HG02610 (cell line): Measurements from ENCODE around the gene AFAP1L2.
A peak's percentile ranks its signal among the peaks of the same experiment; 100 is the strongest.

ENCODE experiments used
- ATAC-seq: cut with Tn5 transposase; IDR thresholded peaks from one replicate; pipeline ENCODE4 v1.9.1; 2021; ENCODE audit warnings: mild to moderate bottlenecking, moderate library complexity; ENCODE audit not compliant: unreplicated experiment

AFAP1L2 gene

DNA sequence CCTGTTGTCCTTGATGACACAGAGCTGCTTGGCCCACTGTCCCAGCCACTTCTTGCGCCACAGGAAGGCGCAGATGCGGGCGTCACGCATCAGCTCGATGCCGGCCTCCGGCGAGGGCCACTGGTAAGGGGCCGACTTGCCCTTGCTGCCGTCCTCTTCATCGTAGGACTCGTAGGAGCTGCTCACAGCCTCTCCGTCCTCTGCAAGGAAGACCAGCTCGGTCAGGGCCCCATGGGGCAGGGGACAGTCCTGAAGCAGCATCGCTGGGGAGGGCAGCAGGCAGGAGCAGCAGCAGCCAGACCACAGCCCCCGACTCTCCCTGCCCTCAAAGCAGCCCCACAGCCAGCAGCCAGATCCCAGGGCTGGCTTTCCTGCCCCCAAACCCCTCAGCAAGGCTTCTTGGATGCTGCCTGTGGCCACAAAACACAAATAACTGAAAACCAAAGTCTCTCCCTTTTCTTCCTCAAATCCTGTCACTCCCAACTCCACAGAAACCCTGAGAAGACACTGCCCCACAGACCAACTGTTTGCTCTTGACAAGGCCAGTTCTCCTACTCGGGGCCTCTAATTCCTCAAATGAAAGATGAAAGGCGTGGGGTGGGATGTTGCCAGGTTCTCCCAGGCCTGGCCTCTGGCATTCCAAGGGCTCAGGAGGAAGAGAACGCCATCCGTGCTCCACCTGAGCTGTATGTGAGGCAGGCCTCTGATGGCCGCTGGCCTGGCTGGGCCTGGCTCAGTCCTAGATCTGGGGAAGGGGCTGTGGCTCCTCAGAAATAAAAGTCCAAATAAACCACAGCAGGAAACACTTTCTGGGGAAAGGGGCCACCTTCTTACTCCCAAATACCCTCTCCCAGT is 88.5 kb downstream of the AFAP1L2 start:
- ATAC-seq: no peak

DNA sequence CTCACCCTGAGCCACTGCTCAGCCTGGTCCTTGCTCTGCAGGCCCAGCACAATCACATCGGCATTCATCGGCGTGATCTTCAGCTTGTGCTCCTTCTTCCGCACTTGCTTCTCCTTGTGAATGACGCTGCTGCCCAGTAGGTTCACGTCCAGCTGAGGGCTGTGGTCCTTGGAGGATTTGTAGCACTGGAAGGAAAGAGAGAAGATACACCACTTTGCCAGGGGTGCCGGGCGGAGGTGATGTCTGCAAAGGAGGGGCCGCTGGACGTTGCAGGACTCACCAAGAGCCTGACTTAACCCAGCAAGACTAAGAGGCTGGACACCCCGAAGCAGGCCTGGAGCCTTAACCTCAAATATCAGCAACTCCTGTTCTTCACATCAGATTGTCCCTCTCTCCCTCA is 90.4 kb downstream of the AFAP1L2 start:
- ATAC-seq: no peak

DNA sequence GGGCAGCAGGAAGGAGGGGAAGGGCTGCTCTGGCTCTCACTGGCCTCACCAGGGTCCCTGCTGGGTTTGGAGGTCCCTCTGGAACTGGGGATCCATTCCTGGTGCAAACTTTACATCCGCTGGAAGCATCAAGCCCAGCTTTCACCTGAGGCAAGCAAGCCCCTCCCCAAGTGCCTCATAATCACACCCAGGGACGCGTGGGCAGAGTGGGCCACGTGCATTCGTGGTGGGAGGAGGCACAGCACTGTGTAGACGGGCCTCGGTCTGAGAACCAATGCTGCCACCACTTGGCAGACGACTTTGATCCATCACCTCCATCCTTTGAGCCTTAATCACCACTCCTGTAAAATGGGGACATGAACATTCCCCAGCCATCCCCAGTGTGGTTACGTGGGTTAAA is 91.2 kb downstream of the AFAP1L2 start:
- no peak for ATAC-seq

DNA sequence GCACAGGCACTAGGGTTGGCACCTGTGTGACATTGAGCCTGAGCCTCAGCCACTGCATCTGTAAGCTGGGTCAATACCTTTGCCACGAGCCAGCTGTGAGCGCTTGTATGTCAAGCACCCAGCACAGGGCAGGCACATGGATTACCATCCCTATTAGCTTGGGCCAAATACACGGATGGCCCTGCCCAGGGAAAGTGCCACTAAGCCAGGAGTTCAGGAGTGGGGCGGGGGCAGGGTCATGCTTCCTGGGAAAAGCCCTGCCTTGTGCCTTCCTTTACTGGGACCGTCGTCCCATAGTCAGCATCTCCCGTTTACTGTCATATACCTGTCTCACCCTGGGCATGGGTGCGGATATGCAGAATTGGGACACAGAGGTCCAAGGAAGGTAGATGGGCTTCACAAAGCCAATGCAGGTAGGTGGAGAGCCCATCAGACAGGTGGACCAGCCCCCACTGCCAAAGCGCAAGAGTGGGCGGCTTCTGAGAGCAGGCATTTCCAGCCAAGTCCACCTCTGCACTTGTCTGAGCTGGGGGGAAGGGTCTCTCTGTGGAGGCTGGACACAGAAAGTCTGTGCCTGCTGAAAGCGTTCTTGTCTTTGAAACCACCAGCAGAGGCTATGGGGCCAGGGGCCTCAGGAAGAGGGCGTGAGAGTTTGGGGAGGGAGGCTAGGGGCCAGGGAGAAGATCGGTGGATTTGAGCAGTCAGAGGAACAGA is 92.6 kb downstream of the AFAP1L2 start:
- ATAC-seq: no peak

DNA sequence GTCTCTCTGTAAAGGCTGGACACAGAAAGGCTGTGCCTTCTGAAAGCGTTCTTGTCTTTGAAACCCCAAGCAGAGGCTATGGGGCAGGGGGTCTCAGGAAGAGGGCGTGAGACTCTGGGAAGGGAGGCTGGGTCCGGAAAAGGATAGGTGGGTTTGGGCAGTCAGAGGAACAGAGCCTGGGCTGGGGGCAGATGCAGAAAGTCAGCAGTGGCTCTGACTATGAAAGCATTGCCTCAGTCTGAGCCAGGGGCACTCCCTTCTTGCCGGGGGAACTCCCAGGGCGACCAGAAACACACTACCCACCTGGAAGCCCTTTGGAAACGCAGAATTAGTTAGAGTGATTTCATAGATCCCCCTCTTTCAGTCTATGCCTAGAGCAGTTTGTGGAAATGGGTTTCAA is 93.3 kb downstream of the AFAP1L2 start:
- no peak for ATAC-seq

DNA sequence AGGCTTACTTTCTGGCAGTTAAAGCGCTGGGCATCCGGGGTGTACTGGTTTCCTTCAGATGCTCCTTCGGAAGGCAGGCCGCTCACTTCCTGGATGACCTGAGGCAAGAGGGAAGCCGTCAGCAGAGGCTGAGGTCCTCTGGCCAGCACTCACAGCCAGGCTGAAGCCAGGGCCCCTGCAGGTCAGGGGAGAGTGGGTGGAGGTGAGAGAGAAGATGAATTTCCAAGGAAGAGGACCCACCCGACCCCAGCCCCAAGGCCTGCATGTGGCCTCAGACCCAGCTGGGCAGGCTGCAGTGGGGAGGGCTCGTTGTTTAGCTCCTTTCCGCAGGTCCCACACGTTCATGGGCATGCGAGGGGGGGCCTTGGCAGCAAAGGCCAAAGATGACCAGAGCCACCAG is 94.0 kb downstream of the AFAP1L2 start:
- ATAC-seq: no peak

DNA sequence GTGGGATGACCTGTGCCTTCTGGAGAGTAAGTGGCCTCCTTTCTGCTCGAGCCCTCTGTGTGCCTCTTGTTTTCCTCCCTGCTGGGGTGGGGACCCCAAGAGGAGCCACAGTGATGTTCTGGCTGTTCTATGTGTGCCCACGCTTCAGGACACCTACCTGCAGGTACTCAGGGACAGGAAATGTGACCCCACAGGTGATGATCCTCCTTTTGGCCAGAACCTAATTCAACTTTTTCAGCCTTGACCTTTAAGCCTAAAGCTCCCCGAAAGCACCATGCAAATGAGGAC is 95.0 kb downstream of the AFAP1L2 start:
- ATAC-seq: no peak

DNA sequence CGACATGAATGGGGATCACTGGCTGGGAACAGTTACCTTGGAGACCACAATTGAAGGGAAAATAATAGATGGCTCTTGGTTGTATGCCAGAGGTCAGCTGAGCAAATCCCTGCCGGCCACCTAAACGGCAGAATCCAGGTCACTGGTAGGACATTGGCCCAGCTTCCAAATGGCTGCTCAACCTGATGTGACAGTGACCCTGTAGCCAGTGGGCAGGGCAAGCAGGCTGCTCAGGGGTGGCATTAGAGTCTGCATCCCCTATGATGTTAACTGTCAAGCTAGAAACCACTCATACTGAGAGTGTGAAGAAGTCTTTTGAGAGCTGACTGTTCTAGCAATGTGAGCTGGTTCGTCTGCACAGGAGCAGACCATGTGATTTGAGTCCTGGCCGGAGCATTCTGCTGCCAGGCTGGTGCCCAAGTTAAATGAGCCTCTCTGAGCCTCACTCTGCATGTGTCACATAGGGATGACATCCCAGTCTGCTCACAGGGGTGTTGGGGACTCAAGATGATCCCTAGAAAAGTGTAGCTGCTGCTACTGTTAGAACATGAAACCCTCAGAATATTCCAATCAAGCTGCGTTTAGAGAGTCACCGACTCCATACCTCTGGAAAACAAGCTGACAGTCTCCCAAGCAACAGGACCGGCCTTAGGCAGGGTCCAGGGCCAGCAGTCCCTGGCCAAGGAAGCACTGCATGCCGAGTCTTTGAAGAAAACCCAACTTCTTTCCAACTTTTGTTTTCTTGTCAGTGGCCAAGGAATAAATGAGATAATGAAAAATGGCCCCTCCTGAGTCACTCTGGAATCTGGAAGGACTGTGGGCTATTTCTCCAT is 95.6 kb downstream of the AFAP1L2 start:
- no peak for ATAC-seq

DNA sequence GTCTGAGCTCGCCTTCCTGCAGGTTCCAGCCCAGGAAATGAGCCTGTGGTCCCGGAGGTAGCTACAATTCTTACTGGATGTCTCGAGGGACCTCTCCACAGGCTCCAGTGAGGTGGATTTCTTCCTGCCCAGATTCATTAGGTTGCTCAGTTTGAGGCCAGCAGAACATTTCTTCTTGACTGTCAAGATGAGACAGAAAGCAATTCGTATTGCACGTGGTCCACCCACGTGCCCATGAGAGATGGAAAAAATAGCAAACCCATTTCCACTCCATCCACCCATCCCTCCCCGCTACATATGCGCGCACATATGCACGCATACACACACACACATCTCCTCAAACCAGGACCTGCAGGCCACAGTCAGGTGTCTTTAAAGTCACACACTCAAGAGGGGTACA is 96.6 kb downstream of the AFAP1L2 start:
- ATAC-seq: no peak

DNA sequence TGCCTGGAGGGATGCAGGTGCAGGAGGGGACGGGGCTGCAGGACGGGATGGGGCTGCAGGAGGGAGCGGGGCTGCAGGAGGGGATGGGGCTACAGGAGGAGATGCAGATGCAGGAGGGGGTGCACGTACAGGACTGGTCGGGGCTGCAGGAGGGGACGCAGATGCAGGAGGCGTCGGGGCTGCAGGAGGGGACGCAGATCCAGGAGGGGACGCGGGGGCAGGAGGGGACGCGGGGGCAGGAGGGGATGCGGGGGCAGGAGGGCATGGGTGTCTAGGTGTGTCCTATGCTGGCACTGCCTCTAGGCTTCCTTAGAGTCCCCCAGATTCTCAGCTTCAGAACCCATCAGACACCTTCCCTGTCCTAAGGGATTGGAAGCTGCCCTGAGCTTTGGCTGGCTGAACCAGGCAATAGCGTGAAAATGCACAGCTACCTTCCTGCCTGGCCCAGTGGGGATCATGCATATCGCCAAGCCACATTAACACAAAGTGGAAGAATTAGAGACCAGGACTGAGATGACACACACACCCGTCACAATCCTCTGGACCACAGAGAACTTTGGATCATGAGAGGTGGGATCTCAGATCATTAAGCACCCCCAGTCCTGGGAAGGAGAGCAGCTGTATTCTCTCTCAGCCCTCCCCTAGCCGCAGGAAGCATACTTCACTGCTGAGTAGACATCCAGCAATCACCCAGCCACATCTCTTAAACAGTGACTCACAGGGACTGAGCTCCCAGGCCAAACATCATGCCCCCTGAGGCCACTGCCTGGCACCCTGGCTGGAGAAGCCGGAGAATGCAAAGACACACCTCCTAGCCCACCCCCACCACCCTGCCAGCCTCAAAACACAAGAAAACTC is 98.0 kb downstream of the AFAP1L2 start:
- ATAC-seq: no peak

DNA sequence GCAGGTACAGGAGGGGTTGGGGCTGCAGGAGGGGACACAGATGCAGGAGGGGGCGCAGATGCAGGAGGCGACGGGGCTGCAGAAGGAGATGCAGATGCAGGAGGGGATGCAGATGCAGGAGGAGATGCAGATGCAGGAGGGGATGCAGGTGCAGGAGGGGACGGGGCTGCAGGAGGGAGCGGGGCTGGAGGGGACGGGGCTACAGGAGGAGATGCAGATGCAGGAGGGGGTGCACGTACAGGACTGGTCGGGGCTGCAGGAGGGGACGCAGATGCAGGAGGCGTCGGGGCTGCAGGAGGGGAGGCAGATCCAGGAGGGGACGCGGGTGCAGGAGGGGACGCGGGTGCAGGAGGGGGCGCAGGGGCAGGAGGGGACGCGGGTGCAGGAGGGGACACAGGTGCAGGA is 98.8 kb downstream of the AFAP1L2 start:
- no peak for ATAC-seq

DNA sequence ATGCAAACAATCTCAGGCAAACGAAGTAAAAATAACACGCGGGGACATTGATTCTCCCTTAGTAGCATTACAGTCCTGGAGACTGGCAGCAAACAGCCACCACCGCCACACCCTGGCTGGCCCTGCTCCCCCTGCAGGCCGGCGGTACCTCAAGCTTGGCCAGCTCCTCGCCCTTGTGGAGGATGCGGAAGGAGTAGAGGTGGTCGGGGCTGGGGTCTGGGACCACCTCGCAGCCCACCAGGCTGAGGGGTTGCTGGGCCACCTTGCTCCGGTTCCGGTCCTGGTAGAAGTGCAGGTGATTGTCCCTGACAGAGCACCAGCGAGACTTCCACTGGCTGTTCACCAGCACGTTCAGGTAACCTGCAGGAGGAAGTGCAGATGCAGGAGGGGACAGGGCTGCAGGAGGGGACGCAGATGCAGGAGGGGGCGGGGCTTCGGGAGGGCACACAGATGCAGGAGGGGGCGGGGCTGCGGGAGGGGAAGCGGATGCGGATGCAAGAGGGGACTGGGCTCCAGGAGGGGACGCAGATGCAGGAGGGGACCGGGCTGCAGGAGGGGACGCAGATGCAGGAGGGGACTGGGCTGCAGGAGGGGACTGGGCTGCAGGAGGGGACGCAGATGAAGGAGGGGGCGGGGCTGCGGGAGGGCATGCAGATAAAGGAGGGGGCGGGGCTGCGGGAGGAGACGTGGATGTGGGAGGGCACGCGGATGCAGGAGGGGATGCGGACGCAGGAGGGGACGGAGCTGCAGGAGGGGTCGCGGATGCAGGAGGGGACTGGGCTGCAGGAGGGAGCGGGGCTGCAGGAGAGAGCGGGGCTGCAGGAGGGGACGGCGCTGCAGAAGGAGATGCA is 99.5 kb downstream of the AFAP1L2 start:
- ATAC-seq: peak; percentile 45

DNA sequence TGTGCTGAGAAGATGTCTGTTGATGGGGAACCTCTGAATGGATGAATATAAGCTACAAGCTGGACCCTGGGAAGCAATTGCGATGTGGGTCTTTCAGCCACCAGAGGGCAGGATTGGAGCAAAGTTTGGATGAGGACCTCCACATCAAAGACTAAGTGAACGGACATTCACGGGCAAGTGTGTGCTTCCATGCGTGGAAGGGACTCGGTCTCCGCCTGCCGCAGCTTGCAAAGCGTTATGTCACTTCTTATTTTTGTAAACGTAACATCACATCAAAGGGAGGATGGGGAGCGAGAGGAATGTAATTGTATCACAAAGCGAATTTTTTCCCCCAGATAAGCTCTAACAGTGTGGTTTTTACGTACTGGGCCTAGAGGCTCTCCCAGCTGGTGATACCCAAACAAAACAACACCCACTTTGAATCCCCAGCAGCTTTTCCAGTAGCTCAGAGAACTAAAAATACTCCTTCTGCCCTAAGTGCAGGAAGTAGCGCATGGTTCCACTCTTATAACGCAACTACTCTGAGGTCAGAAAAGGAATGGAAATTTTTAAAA is 100.2 kb downstream of the AFAP1L2 start:
- ATAC-seq: peak; percentile 85

DNA sequence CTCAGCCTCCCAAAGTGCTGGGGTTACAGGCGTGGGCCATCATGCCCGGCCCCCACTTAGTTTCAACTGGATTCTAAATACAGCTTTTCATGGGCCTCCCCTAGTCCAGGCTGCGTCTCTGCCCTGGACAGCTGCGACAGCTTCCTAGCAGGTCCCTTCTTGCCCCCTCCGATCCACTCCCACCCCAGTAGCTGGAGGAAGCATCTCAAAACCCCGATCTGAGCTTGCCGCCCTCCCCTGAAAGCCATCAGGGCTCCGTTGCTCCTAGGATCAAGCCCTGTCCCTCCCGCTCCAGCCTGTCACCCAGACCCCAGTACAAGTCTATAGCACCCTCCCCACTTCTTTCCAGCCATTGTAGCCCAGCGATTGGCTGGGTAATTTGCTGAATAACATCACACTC is 100.7 kb downstream of the AFAP1L2 start:
- ATAC-seq: peak; percentile 3

DNA sequence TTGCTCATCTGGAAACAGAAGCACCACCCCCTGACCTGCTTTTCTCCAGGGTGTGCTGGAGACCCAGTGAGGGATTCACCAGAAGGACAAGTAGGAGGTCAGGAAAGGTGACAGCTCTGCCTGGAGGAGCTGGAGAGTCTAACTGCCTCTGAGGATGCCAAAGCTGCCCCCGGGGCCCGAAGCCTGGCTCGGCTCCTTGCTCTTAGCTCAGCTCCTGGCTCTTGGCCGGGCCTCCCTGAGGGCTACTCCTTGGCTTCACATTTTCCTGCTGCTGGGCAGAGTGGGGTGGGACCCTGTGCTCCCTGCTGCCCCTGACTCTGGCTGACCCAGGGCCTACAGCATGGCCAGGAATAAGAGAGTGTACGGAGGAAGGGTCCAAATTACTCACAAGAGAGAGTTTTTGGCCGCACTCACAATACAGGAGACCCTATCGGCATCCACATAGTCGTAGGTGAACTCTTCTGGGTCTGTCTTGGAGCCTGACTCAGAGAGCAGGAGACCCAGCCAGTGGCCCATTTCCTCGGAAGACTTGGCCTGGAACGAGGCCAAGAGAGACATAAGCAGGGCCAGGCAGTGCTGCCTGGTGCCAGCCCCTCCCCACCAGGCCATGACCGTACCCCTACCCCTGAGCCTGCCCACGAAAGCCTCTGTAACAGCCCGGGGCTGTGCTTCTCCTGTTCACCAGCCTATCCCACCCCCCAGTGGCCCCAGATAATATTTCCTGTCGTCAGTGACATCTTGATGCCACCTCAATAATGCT is 102.2 kb downstream of the AFAP1L2 start:
- ATAC-seq: no peak

DNA sequence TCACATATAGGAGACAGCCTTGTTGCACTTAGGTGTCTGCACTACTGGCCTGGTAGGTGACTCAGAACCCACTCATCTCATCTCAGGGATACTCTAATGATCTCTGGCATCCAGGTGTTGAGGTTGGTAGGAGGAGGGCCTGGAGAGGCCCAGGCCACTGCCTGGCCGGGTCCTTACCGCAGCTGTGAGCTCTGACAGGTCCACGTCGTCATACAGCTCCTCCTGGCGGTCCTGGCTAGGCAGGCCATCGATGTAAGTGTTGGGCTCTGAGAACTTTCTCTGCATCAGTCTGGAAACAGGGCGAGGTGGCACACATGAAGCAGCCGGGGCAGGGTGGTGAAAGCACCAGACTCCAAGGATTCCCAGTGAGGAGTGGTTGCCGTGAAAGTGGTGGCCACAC is 103.1 kb downstream of the AFAP1L2 start:
- ATAC-seq: no peak

DNA sequence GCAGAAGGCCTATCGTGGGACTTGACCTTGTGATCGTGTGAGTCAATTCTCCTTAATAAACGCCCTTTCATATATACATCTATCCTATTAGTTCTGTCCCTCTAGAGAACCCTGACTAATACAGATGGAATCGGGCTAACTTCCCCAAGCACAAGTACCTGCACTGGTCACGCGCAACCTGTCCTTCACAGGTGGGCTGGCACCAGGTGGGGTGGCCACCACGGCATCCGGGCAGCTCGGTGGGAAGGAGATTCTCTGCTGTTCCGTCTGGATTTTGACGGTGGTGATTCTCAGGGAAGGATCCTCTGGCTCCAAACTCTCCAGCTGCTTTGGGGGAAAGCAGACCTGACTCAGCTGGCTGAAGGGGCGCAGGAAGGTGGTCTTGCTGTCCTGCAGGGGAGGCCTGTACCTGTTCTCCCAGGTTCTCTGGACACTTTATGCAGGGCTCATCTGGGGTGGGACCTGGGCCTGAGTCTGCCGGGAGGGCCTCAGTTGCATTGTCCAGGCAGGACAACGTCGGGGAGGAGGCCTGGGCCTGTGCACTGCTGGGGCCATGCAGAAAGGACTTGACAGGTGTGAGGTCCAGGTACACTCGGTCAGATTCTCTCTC is 104.2 kb downstream of the AFAP1L2 start:
- no peak for ATAC-seq

DNA sequence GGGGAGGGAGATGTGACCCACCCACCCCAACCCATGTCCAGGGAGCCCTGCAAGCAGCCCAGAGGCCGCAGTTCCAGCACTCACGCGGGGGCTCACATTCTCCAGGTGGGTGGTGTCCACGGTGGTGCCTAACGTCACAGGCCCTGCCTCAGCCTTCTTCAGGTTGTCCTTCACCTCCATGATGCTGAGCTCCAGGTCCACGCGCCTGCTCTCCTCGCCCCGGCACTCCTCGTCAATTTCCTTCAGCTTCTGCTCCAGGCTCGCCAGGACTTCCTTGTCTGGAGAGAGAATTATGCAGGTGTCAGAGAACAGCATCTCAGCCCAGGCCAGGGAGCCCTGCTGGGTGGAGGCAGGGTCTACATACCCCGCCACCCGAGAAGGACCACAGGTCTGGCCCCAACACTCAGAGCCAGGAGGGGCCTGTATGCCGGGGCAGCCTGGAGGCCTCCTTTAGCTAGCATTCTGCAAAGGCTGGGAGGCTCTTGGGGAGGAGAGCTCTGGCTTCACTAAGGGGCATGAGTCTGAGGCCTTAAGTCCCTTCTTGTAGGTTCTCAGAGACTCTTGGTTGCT is 107.1 kb downstream of the AFAP1L2 start:
- no peak for ATAC-seq
